IPS-18c (cell line): ENCODE results near the gene PLS3.
"Not testable (repeated sequence)": the region's sequence is repeated elsewhere in the genome, so short reads cannot be mapped to it uniquely, and the experiment has no call there.

Experiments
- H3K4me3 ChIP-seq: 2 replicates; pipeline ENCODE4 v1.7.0; 2013; ENCODE audit warnings: low read depth, mild to moderate bottlenecking, low read length, moderate library complexity; ENCODE audit not compliant: insufficient read depth
- H3K9me3 ChIP-seq: one replicate; pipeline ENCODE4 v1.6.1; 2013; ENCODE audit warnings: mild to moderate bottlenecking, low read length, moderate library complexity; ENCODE audit not compliant: control insufficient read depth, insufficient read depth

The PLS3 gene

GRCh38 chrX:115639334-115639880, 78.4 kb downstream of the PLS3 start:
- no peaks in the 10 kb centered on the region for H3K9me3 ChIP-seq
- H3K4me3 ChIP-seq: no peak overlapping the region

- Histone ChIP-seq H3K9me3 (no peaks in the 10 kb centered on the region), H3K4me3 (no peak overlapping the region)
Measured at GRCh38 chrX:115642311-115642710, 81.3 kb downstream of the PLS3 start.

GRCh38 chrX:115642895-115643530, 82.0 kb downstream of the PLS3 start:
- H3K9me3 ChIP-seq: no peaks in the 10 kb centered on the region

GRCh38 chrX:115644397-115644796, 83.4 kb downstream of the PLS3 start:
- not testable (repeated sequence) for H3K4me3 ChIP-seq, H3K9me3 ChIP-seq

More at GRCh38 chrX:115642895-115643530, 82.0 kb downstream of the PLS3 start:
- no peak overlapping the region for H3K4me3 ChIP-seq

GRCh38 chrX:115649461-115650063, 88.6 kb downstream of the PLS3 start:
- no peak overlapping the region for H3K4me3 ChIP-seq
- H3K9me3 ChIP-seq: no peaks in the 10 kb centered on the region

- H3K4me3 ChIP-seq: no peak overlapping the region
Measured at GRCh38 chrX:115650449-115650848, 89.5 kb downstream of the PLS3 start.

GRCh38 chrX:115650916-115651315, 89.9 kb downstream of the PLS3 start:
- H3K4me3 ChIP-seq: no peak overlapping the region
- H3K9me3 ChIP-seq: no peaks in the 10 kb centered on the region

More at GRCh38 chrX:115650449-115650848, 89.5 kb downstream of the PLS3 start:
- no peaks in the 10 kb centered on the region for H3K9me3 ChIP-seq

GRCh38 chrX:115652221-115652620, 91.2 kb downstream of the PLS3 start:
- Histone ChIP-seq H3K9me3 (no peaks in the 10 kb centered on the region), H3K4me3 (no peak overlapping the region)

- H3K9me3 ChIP-seq: no peaks in the 10 kb centered on the region
- H3K4me3 ChIP-seq: no peak overlapping the region
Measured at GRCh38 chrX:115665122-115665521, 104.1 kb downstream of the PLS3 start.

- Histone ChIP-seq H3K4me3 (no peak overlapping the region), H3K9me3 (peaks cover 3% of the 10 kb centered on the region)
Measured at GRCh38 chrX:115679460-115679859, 118.5 kb downstream of the PLS3 start.

GRCh38 chrX:115687595-115687994, 126.6 kb downstream of the PLS3 start:
- H3K4me3 ChIP-seq: no peak overlapping the region
- H3K9me3 ChIP-seq: no peaks in the 10 kb centered on the region

GRCh38 chrX:115689931-115690330, 129.0 kb downstream of the PLS3 start:
- Histone ChIP-seq H3K9me3 (no peaks in the 10 kb centered on the region), H3K4me3 (no peak overlapping the region)

GRCh38 chrX:115690511-115691216, 129.7 kb downstream of the PLS3 start:
- H3K4me3 ChIP-seq: no peak overlapping the region
- no peaks in the 10 kb centered on the region for H3K9me3 ChIP-seq

- Histone ChIP-seq H3K9me3 (no peaks in the 10 kb centered on the region), H3K4me3 (no peak overlapping the region)
Measured at GRCh38 chrX:115693476-115693875, 132.5 kb downstream of the PLS3 start.

- no peak overlapping the region for H3K4me3 ChIP-seq
Measured at GRCh38 chrX:115694028-115694427, 133.1 kb downstream of the PLS3 start.

GRCh38 chrX:115696039-115696438, 135.1 kb downstream of the PLS3 start:
- H3K9me3 ChIP-seq: no peaks in the 10 kb centered on the region
- H3K4me3 ChIP-seq: no peak overlapping the region

More at GRCh38 chrX:115694028-115694427, 133.1 kb downstream of the PLS3 start:
- H3K9me3 ChIP-seq: no peaks in the 10 kb centered on the region

- H3K9me3 ChIP-seq: no peaks in the 10 kb centered on the region
- H3K4me3 ChIP-seq: no peak overlapping the region
Measured at GRCh38 chrX:115696939-115697338, 136.0 kb downstream of the PLS3 start.

GRCh38 chrX:115697806-115698205, 136.8 kb downstream of the PLS3 start:
- H3K9me3 ChIP-seq: no peaks in the 10 kb centered on the region
- H3K4me3 ChIP-seq: no peak overlapping the region
